GM12873 (cell line): ENCODE results near the gene PRIM1.

Source experiments
- TF ChIP-seq, protein P1 (sequence below): IDR thresholded peaks from 2 replicates; pipeline ENCODE4 v1.5.1; 2012; ENCODE audit warnings: low read depth, mild to moderate bottlenecking, moderate library complexity, low read length, control low read depth; ENCODE audit not compliant: insufficient read depth; ENCODE audit errors: missing control alignments

Gene PRIM1

DNA sequence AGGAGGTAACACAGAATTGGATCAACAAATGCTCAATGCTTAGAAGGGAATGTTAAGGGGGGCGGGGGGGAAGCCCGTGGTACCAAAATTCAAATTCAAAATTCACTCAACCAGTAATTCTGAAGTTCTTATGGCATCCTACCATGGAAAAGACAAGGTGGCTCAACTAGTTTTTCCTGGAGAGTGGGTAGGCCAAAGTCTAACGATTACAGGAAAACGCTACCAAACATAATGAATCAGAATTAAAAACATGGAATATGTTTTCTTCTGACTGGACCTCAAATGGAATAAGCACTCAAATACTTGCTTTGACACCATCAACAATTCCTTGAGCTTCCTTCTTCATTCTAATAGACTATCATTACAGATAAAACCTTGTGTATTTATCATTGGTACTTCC is 29.3 kb downstream of the PRIM1 start:
- TF ChIP-seq, protein P1, sequence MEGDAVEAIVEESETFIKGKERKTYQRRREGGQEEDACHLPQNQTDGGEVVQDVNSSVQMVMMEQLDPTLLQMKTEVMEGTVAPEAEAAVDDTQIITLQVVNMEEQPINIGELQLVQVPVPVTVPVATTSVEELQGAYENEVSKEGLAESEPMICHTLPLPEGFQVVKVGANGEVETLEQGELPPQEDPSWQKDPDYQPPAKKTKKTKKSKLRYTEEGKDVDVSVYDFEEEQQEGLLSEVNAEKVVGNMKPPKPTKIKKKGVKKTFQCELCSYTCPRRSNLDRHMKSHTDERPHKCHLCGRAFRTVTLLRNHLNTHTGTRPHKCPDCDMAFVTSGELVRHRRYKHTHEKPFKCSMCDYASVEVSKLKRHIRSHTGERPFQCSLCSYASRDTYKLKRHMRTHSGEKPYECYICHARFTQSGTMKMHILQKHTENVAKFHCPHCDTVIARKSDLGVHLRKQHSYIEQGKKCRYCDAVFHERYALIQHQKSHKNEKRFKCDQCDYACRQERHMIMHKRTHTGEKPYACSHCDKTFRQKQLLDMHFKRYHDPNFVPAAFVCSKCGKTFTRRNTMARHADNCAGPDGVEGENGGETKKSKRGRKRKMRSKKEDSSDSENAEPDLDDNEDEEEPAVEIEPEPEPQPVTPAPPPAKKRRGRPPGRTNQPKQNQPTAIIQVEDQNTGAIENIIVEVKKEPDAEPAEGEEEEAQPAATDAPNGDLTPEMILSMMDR = no peak

DNA sequence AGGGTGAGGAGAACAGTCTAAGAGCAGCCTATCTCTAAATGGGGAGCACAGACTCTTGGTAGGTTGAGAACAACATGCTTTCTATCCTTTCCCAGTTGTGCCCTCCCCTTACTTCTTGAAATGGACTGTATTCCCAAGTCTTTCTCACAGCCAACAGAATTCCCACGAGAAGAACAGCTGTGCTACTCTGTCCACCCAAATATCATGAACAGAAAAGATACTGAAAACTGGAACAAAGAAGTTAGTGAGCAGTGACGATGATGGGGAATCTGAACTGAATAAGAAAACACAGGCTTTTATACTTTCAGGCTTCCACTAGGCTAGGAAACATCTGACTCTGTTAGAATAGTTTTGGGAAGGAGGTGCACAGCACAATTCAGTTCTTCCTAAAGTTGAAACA is 30.4 kb downstream of the PRIM1 start:
- TF ChIP-seq, protein P1 = no peak

DNA sequence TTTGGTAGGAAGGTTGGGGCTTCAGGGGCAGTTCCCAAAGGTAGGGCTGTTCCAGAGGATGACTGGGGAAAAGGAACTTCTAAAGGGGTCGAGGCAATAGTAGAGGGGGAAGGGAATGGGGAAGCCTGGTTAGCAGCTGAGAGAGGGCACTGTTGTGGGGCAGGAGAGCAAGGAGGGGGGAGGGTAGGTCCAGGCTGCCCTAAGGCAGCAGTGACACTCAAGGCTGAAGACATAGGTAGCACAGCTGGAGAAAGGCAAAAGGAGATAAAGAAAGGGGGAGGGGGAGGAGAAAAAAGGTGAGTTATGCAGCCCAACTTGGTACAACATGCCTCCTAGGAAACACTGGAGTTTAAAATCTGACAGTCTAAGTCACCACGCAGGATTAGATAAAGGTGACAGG is 30.9 kb downstream of the PRIM1 start:
- TF ChIP-seq, protein P1 = no peak

DNA sequence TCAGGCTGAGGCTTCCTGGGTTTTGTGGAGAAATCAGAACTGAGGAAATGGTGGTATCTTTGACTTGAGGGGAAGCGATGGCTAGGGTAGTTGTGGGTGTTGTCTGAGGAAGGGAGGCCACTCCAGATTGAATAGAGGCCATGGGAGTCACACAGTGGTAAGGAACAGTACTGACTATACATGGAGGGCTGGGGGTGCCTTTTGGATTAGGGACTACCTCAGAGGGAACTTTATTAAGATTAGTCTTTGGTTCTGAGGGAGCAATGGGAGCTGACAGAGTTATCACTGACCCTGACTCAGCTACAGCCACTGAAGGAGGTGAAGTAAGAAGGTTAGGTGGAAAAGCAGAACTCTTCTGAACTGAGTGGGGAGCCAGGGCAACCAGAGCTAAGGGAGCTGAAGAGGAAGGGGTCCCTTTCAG is 31.4 kb downstream of the PRIM1 start:
- TF ChIP-seq, protein P1 = no peak

DNA sequence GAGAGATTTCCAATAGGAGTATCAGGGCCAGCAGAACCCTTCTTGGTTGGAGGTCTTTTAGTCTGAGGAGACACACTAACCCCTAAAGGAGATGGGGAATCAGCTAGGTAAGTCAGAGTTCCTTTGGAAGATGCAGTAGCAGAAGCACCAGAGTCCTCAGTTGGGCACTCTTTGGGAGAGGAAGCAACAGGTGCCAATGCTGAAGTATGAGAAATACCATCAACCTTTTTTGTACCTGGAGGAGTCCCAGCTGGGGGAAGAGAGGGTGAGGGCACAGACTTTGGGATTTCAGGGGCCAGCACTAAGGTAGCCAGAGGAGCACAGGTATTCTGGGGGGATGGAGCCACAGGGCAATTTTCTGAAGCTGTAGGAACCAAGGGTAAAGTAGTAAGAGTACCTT is 33.1 kb downstream of the PRIM1 start:
- TF ChIP-seq, protein P1 = no peak

DNA sequence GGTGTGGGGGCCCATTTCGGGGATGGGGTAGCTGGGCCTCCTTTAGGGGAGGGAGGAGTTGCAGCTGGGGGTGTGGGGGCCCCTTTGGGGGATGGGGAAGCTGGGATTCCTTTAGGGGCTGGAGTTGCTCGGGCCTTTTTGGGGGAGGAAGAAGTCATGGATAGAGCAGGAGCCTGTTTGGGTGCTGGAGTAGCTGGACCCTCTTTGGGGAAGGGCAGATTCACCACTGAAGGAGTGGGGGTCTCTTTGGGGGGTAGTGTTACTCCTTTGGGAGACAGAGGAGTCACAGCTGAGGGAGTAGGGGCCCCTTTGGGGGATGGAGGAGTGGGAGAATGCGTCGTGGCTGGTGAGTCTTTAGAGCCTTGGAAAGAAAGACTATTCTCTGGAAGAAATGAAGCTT is 33.5 kb downstream of the PRIM1 start:
- TF ChIP-seq, protein P1 = no peak

DNA sequence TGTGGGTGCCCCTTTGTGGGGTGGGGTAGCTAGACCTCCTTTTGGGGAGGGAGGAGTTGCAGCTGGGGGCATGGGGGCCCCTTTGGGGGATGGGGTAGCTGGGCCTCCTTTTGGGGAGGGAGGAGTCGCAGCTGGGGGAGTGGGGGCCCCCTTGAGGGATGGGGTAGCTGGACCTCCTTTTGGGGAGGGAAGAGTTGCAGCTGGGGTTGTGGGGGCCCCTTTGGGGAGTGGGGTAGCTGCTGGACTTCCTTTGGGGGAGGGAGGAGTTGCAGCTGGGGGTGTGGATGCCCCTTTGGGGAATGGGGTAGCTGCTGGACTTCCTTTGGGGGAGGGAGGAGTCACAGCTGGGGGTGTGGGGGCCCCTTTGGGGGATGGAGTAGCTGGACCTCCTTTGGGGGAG is 34.0 kb downstream of the PRIM1 start:
- TF ChIP-seq, protein P1 = no peak
